Esophagus muscularis mucosa (tissue), 4 donors: Measurements from ENCODE around the gene SUPT20H. TPM values are rescaled to one million over a fixed set of nuclear protein-coding genes. Genes with fewer than 3 reads are reported as not detected.
A peak's percentile ranks its signal among the peaks of the same experiment; 100 is the strongest.

Source experiments
- DNase-seq: peaks from one replicate; pipeline ENCODE4 v3.0.0-alpha.2; 2017; ENCODE audit errors: extremely low spot score
- H3K27ac ChIP-seq, 4 donors: fragments of 200-600 bp; sonication (generic); replicated peaks in 1 of 4; 1 replicate in 3 of 4; 2 replicates in 1 of 4; pipeline ENCODE4 v1.5.1; 2016 to 2019; ENCODE audit warnings: mild to moderate bottlenecking in 1 of 4
- H3K27me3 ChIP-seq, 4 donors: fragments of 200-600 bp; sonication (generic); one replicate each; pipeline versions ENCODE4 v1.5.1 to v1.6.0; 2016 to 2019
- H3K36me3 ChIP-seq, 4 donors: fragments of 200-600 bp; sonication (generic); one replicate each; pipeline ENCODE4 v1.5.1; 2016 to 2019
- H3K4me1 ChIP-seq, 4 donors: fragments of 200-600 bp; sonication (generic); one replicate each; pipeline ENCODE4 v1.5.1; 2016 to 2019
- H3K4me3 ChIP-seq, 4 donors: fragments of 200-600 bp; sonication (generic); 1 replicate in 2 of 4; 2 replicates in 2 of 4; pipeline ENCODE4 v1.5.1; 2016 to 2019; ENCODE audit warnings: mild to moderate bottlenecking in 4 of 4, moderate library complexity in 1 of 4
- H3K9me3 ChIP-seq, 4 donors: fragments of 200-600 bp; sonication (generic); 1 replicate in 3 of 4; 2 replicates in 1 of 4; pipeline ENCODE4 v1.5.1; 2016 to 2019
- CTCF ChIP-seq, 3 experiments: fragments of 200-600 bp in 2 of 3; fragments of 450-650 bp in 1 of 3; sonication (generic) in 2 of 3; IDR thresholded peaks; one replicate each; pipeline ENCODE4 v1.5.1; 2017 to 2019; ENCODE audit warnings: antibody characterized with exemption in 3 of 3, mild to moderate bottlenecking in 2 of 3, moderate library complexity in 1 of 3
- EP300 ChIP-seq: sonication (generic); formaldehyde crosslinking; IDR thresholded peaks from one replicate; pipeline ENCODE4 v1.6.1; 2017; ENCODE audit warnings: antibody characterized with exemption
- POLR2A ChIP-seq: fragments of 450-650 bp; IDR thresholded peaks from one replicate; pipeline ENCODE4 v1.6.1; 2017; ENCODE audit warnings: antibody characterized with exemption, moderate library complexity, mild to moderate bottlenecking, low read depth
- POLR2AphosphoS5 ChIP-seq, 2 donors: sonication (generic); formaldehyde crosslinking; IDR thresholded peaks; one replicate each; pipeline ENCODE4 v1.6.1; 2017; ENCODE audit warnings: antibody characterized with exemption in 2 of 2
- WGBS: methylation state at CpG from one replicate; pipeline ENCODE4 v1.1.5; 2018; 5-methylcytosine and 5-hydroxymethylcytosine counted together
- intact Hi-C: fragments of 100-400 bp; cut with DNase I; formaldehyde crosslinking; loops from one replicate; pipeline ENCODE4 v1.15.1; 2023
- total RNA-seq, 4 donors: library from RNA; depleted of rRNA; stranded (reverse); fragments of >200 nt; gene quantifications; one replicate each; pipeline versions ENCODE4 v1.1.0 to v1.2.1, GENCODE V29; 2016

The SUPT20H gene
- total RNA-seq, 4 donors from 2014 or later, result 23.0 to 37.4 (median 31.7) TPM

GRCh38 chr13:37009692-37010091 lies 49.8 kb downstream of the SUPT20H start:
- intact Hi-C loops, result loop anchor here (5.0 kb wide), 1 partner anchor 43 kb away; no protein-coding TSS in a partner anchor
- Histone ChIP-seq H3K4me1 (no peaks in the 10 kb centered on the region), H3K9me3 (no peaks in the 10 kb centered on the region), H3K4me3 (no peak overlapping the region), H3K36me3 (peaks cover 44 to 95% (median 75%) of the 10 kb centered on the region in 4 donors), H3K27ac (no peak overlapping the region), H3K27me3 (no peaks in the 10 kb centered on the region)
- DNase-seq, result no peak
- 83% methylated on average over 5 of the region's 5 CpGs for WGBS
- TF ChIP-seq EP300, result no peak
- no peak for TF ChIP-seq CTCF (IDR thresholded peaks at IDR 0.05)
- no peak for TF ChIP-seq POLR2AphosphoS5 (IDR thresholded peaks at IDR 0.05)
- no peak for TF ChIP-seq POLR2A

GRCh38 chr13:37001921-37002250 lies 57.6 kb downstream of the SUPT20H start:
- WGBS, result 50% methylated on average over 3 of the region's 3 CpGs
- Histone ChIP-seq H3K36me3 (peaks cover 28 to 44% (median 35%) of the 10 kb centered on the region in 4 donors), H3K27me3 (no peaks in the 10 kb centered on the region), H3K4me1 (peaks cover 20 to 31% (median 25%) of the 10 kb centered on the region in 4 donors), H3K27ac (no peak overlapping the region), H3K9me3 (no peaks in the 10 kb centered on the region), H3K4me3 (no peak overlapping the region)
- DNase-seq, result no peak
- no peak for TF ChIP-seq POLR2A
- intact Hi-C loops, result no loop called here

GRCh38 chr13:36999054-36999714 lies 60.3 kb downstream of the SUPT20H start, which contains the start of gene ALG5:
Gene ALG5 (minus strand): TSS chr13:36999340. CDS start chr13:36999300, 40 bp downstream.
- Histone ChIP-seq H3K4me1 (peaks cover 20 to 31% (median 25%) of the 10 kb centered on the region in 4 donors), H3K4me3 (peak within 1 kb of the TSS; percentile 79 to 95 (median 86)), H3K9me3 (no peaks in the 10 kb centered on the region), H3K27me3 (no peaks in the 10 kb centered on the region), H3K27ac (peak within 1 kb of the TSS; percentile 94 to 98 (median 97)), H3K36me3 (peaks cover 9 to 32% (median 20%) of the 10 kb centered on the region in 4 donors)
- WGBS, result under 1% methylated on average over 42 of the region's 52 CpGs
- peak; percentile 95 for DNase-seq
- TF ChIP-seq CTCF (IDR thresholded peaks at IDR 0.05), result peak; percentile 95 to 98 (median 97)
- peak; percentile 16 for TF ChIP-seq POLR2A
- TF ChIP-seq POLR2AphosphoS5 (IDR thresholded peaks at IDR 0.05), result peak; percentile 65 to 70
- no peak for TF ChIP-seq EP300
- intact Hi-C loops, result no loop called here

DNA sequence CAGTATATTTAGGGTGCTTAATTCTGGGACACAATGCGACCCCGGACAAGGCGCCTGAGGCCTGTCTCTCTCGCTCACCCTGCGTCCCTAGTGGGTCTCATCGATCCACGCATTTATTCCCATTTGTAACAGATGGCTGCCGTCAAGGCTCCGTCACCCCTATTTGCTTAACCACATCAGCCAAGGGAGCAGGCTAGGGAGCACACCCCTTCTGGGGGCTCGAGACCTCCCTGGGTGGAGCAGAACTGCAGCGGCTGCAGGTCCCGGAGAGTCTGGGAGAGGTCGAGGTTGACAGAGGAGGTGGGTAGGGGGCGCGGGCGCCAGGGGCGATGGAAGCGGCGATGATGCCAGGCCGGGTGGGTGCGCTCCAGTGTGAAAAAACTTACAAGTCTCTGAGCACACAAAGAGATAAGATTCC lies 60.9 kb downstream of the SUPT20H start:
- DNase-seq, result no peak
- WGBS, result under 1% methylated on average over 14 of the region's 21 CpGs
- H3K27ac ChIP-seq, result peak overlapping the region; percentile 94 to 98 (median 97)
- no peaks in the 10 kb centered on the region for H3K27me3 ChIP-seq
- H3K36me3 ChIP-seq, result peaks cover 5 to 32% (median 20%) of the 10 kb centered on the region in 4 donors
- intact Hi-C loops, result no loop called here
- TF ChIP-seq POLR2A, result no peak
- TF ChIP-seq CTCF (IDR thresholded peaks at IDR 0.05), result no peak
- TF ChIP-seq EP300, result no peak
- no peak for TF ChIP-seq POLR2AphosphoS5 (IDR thresholded peaks at IDR 0.05)
- H3K4me3 ChIP-seq, result peak overlapping the region; percentile 79 to 95 (median 86)
- peaks cover 20 to 31% (median 25%) of the 10 kb centered on the region in 4 donors for H3K4me1 ChIP-seq
- no peaks in the 10 kb centered on the region for H3K9me3 ChIP-seq

GRCh38 chr13:36997716-36998427 lies 61.6 kb downstream of the SUPT20H start:
- 63% methylated on average over 6 of the region's 6 CpGs for WGBS

More at GRCh38 chr13:36997716-36998427, 61.6 kb downstream of the SUPT20H start:
- H3K4me3 ChIP-seq, result peak overlapping the region; percentile 79 to 95 (median 86)
- DNase-seq, result no peak
- peaks cover 5 to 32% (median 24%) of the 10 kb centered on the region in 4 donors for H3K36me3 ChIP-seq
- TF ChIP-seq EP300, result no peak
- no peak for TF ChIP-seq CTCF (IDR thresholded peaks at IDR 0.05)
- no peak for TF ChIP-seq POLR2AphosphoS5 (IDR thresholded peaks at IDR 0.05)
- no peaks in the 10 kb centered on the region for H3K9me3 ChIP-seq
- no peaks in the 10 kb centered on the region for H3K27me3 ChIP-seq
- peaks cover 20 to 31% (median 25%) of the 10 kb centered on the region in 4 donors for H3K4me1 ChIP-seq
- intact Hi-C loops, result no loop called here
- peak overlapping the region in 1 of 4 donors; percentile 96 for H3K27ac ChIP-seq
